Measurements from ENCODE around the gene KPNA1.
"Not testable (repeated sequence)": the region's sequence is repeated elsewhere in the genome, so short reads cannot be mapped to it uniquely, and the experiment has no call there.

The KPNA1 gene

DNA sequence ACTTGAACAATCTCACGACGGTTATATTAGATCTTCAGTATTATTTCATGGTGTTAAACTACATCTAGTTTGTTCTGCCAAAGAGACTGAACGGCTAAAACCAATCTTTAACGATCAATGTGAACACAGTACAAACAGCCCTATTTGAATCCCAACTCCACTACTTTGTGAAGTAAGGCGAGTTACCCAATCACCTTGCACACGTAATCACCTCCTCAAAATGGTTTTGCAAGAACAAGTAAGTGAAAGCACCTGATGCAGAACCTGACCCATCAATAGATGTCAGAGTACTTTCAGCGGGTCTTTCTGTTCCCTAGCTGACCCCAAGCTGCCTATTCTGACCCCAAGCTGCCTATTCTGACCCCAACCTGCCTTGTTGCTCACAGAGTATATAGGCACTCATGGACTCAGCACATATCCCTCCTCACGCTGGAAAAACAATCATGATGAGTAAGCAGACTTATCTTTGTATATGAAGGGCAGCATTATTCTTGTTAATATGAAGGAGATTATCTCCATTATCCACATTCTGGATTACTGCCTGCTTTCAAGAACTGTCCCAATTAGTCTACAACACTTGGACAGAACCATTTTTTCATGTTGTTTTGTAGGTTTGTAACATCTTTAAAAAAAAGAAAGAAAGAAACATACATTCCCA, 3.7 kb downstream of the KPNA1 start:
- H3K4me3 ChIP-seq (ENCODE audit: low read depth, low read length), result no peak overlapping the region
- TF ChIP-seq, protein P1, sequence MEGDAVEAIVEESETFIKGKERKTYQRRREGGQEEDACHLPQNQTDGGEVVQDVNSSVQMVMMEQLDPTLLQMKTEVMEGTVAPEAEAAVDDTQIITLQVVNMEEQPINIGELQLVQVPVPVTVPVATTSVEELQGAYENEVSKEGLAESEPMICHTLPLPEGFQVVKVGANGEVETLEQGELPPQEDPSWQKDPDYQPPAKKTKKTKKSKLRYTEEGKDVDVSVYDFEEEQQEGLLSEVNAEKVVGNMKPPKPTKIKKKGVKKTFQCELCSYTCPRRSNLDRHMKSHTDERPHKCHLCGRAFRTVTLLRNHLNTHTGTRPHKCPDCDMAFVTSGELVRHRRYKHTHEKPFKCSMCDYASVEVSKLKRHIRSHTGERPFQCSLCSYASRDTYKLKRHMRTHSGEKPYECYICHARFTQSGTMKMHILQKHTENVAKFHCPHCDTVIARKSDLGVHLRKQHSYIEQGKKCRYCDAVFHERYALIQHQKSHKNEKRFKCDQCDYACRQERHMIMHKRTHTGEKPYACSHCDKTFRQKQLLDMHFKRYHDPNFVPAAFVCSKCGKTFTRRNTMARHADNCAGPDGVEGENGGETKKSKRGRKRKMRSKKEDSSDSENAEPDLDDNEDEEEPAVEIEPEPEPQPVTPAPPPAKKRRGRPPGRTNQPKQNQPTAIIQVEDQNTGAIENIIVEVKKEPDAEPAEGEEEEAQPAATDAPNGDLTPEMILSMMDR (IDR thresholded peaks at IDR 0.05; ENCODE audit: insufficient read depth, low read depth, low read length, missing control alignments), result no peak
- DNase-seq (ENCODE audit: low read depth), result no peak

DNA sequence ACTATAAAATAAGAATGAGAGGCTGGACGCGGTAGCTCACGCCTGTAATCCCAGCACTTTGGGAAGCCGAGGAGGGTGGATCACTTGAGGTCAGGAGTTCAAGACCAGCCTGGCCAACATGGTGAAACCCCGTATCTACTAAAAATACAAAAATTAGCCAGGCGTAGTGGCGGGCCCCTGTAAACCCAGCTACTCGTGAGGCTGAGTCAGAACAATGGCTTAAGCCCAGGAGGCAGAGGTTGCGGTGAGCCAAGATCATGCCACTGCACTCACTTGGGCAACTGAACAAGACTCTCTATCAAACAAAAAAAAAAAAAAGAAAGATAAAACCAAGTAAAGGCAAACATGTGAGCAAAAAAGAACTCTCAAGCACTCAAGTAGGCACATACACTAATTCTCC, 5.8 kb downstream of the KPNA1 start:
- not testable (repeated sequence) for H3K4me3 ChIP-seq (ENCODE audit: low read depth, low read length)
- peak; percentile 56 for DNase-seq (ENCODE audit: low read depth)

DNA sequence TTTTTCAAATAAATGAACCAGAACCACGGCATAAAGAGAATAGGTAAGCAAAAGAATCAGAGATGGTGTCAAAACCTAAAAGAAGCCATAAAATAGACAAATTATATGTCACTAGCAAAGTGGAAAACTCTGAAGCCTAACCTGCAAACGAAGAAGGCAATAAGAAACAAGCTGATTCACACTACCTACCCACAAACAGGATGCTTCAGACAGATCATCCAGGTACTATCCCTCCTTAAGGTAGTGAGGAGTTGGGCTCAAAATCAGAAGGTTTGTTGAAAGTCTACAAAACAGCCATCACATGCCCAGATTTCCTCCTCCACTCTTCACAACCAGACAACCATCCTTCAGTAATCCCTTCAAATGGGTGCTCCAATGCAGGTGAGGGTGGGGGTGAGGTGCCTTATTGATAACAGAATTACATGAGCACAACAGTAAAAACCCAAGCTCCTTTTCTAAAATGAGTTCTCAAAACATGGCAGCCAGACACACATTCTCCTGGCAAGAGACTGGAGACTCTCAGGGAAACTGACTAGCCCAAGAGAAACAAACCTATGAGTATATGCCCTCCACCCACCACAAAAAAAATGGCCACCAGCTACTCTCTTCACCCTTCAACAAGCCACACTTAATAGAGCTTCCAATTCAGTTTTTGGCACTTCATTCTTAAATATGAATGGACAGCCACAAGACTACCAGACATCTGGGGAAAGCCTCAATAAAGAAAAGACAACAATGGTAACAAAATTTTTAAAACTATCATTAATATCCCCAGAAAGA, 6.4 kb downstream of the KPNA1 start:
- H3K4me3 ChIP-seq (ENCODE audit: low read depth, low read length), result no peak overlapping the region
- peak; percentile 11 for DNase-seq (ENCODE audit: low read depth)
- TF ChIP-seq, protein P1 (IDR thresholded peaks at IDR 0.05; ENCODE audit: insufficient read depth, low read depth, low read length, missing control alignments), result no peak

DNA sequence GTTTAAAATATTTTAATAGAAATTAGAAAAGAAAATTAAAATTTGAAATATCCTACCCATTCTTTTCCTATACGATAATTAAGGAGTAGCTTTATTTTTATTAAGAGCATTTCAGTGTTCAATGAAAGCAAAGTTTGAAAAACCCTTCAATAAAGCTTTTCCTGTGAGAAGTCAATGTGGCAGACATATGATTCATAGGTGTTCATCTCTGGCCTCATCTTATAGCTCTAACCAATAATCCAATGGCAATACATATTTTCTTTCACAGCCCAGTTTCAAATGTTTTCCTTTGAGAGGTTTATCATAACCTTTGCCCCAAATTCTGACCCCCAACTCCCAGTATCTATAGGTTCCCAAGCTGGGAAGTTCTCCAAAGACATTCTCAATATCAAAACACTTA, 8.3 kb downstream of the KPNA1 start:
- TF ChIP-seq, protein P1 (IDR thresholded peaks at IDR 0.05; ENCODE audit: insufficient read depth, low read depth, low read length, missing control alignments), result no peak
- H3K4me3 ChIP-seq (ENCODE audit: low read depth, low read length), result no peak overlapping the region
- no peak for DNase-seq (ENCODE audit: low read depth)

DNA sequence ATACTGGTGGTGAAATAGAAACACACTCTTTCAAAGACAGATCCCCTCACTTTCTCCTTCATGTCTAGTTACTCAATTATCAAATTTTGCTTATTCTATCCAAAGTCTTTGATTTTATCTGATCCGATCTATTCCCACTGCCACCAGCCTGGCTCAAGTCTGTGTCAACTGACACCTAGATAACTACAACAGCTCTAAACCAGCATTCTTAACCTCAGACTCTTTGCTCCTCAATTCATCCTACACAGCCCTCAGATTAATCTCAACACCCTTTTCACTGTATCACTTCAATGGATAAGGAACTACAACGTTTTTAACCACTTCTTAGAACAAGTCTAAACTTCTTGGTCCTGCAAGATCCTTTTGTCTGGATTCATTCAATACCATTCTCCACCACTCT, 9.1 kb downstream of the KPNA1 start:
- DNase-seq (ENCODE audit: low read depth), result no peak
- TF ChIP-seq, protein P1 (IDR thresholded peaks at IDR 0.05; ENCODE audit: insufficient read depth, low read depth, low read length, missing control alignments), result no peak
- H3K4me3 ChIP-seq (ENCODE audit: low read depth, low read length), result no peak overlapping the region

DNA sequence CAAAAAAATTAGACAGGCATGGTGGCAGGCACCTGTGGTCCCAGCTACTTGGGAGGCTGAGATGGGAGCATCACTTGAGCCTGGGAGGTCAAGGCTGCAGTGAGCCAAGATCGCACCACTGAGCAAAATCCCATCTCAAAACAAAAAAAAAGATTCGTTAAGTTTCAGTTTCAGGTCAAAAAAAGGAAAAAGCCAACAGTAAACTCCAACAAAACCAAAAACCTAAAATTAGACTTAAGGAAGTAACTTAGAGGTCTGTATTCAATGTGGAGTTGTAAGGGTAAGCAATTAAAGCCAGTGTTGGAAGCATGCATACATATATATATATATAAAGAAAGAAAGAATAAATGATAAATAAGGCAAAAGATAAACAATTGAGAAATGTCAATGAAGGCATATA, 11.8 kb downstream of the KPNA1 start:
- DNase-seq (ENCODE audit: low read depth), result no peak
- H3K4me3 ChIP-seq (ENCODE audit: low read depth, low read length), result no peak overlapping the region
- TF ChIP-seq, protein P1 (IDR thresholded peaks at IDR 0.05; ENCODE audit: insufficient read depth, low read depth, low read length, missing control alignments), result no peak

DNA sequence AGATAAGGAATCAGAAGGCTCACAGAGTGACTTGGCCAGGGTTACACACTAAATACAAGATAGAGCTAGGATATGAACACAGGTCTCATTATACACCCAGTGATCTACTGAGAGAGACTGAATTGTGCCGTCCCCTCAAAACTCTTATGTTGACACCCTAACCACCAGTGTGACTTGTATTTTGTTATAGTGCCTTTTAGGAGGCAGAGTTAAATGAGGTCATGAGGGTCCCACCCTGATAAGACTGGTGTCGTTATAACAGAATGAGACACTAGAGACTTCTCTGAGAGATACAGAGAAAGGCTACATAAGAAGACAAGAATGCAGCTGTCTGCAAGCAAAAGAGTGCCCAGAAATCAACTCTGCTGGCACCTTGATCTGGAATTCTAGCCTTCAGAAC, 12.6 kb downstream of the KPNA1 start:
- TF ChIP-seq, protein P1 (IDR thresholded peaks at IDR 0.05; ENCODE audit: insufficient read depth, low read depth, low read length, missing control alignments), result no peak
- DNase-seq (ENCODE audit: low read depth), result no peak
- no peak overlapping the region for H3K4me3 ChIP-seq (ENCODE audit: low read depth, low read length)

DNA sequence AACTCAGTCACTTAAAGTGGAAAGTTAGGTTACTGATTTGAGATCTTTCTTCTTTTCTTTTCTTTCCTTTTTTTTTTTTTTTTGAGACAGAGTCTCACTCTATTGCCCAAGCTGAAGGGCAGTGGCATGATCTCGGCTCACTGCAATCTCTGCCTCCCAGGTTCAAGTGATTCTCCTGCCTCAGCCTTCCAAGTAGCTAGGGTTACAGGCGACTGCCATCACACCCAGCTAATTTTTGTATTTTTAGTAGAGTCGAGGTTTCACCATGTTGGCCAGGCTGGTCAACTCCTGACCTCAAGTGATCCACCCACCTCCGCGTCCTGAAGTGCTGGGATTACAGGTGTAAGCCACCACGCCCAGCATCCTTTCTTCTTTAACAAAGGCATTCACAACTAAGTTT, 13.8 kb downstream of the KPNA1 start:
- H3K4me3 ChIP-seq (ENCODE audit: low read depth, low read length); DNase-seq (ENCODE audit: low read depth): not testable (repeated sequence)

Data from GM12865 (cell line).